Erythroblast (primary cell): ENCODE results near the gene HS6ST1.

Experiments
- GATA1 ChIP-seq: IDR thresholded peaks from 2 replicates; pipeline ENCODE4 v1.6.1; 2011; ENCODE audit warnings: low read depth, mild to moderate bottlenecking, control low read depth, low read length, moderate library complexity
- POLR2A ChIP-seq: IDR thresholded peaks from 2 replicates; pipeline ENCODE4 v1.6.1; 2011; ENCODE audit warnings: mild to moderate bottlenecking, low read length

DNA sequence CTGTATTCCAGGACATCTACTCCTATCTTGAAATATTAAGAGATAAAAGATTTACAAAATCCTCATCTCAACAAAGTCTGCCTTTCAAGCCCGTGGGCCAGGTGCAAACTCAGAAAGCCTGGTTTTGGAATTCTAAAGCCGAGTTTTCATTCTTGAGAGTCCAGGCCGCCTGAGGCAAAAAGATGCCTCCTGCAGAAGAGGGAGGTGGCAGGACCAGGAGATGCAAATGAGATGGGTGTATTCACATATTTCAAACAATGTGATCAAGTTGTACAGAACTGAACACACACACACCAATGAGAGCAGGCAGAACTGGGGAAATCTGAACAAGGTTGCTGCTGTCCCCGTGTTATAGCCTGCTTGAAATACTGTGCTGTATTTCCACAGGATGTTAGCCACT lies 7.7 kb upstream of the HS6ST1 start:
- TF ChIP-seq POLR2A: no peak
- no peak for TF ChIP-seq GATA1
